Measurements from ENCODE around the gene PFKFB3.
"Not testable (repeated sequence)": the region's sequence is repeated elsewhere in the genome, so short reads cannot be mapped to it uniquely, and the experiment has no call there.

The PFKFB3 gene

DNA sequence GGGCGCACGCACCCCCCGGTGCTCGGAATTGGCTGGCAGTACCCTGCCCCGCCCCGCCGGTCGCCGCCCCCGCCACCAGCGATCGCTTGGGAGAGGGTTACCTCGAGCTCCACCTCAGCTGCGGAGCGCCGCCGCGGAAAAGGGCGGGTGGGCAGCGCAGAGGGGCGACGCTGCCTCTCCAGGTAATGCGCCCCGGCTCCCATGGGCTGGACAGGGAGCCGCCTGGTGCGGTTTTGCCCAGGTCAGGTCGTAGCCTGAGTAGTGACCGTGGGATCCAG is 1.3 kb downstream of the PFKFB3 start:
- intact Hi-C loops (cut with DNase I; ENCODE audit: low total_unique reads): loop anchor here (2.0 to 5.0 kb wide), 4 partner anchors 42 to 198 kb away; no protein-coding TSS in a partner anchor
- H3K4me1 ChIP-seq: peaks cover 0 to 58% (median 37%) of the 10 kb centered on the region in 4 donors
- H3K36me3 ChIP-seq: no peaks in the 10 kb centered on the region
- no peaks in the 10 kb centered on the region for H3K9me3 ChIP-seq
- H3K4me3 ChIP-seq: peak overlapping the region; percentile 85 to 89
- H3K27ac ChIP-seq: peak overlapping the region; percentile 94 to 95
- H3K27me3 ChIP-seq: no peaks in the 10 kb centered on the region
- TF ChIP-seq, protein P1, sequence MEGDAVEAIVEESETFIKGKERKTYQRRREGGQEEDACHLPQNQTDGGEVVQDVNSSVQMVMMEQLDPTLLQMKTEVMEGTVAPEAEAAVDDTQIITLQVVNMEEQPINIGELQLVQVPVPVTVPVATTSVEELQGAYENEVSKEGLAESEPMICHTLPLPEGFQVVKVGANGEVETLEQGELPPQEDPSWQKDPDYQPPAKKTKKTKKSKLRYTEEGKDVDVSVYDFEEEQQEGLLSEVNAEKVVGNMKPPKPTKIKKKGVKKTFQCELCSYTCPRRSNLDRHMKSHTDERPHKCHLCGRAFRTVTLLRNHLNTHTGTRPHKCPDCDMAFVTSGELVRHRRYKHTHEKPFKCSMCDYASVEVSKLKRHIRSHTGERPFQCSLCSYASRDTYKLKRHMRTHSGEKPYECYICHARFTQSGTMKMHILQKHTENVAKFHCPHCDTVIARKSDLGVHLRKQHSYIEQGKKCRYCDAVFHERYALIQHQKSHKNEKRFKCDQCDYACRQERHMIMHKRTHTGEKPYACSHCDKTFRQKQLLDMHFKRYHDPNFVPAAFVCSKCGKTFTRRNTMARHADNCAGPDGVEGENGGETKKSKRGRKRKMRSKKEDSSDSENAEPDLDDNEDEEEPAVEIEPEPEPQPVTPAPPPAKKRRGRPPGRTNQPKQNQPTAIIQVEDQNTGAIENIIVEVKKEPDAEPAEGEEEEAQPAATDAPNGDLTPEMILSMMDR (IDR thresholded peaks at IDR 0.05): no peak
- peak in 1 of 2 donors; percentile 79 for DNase-seq

DNA sequence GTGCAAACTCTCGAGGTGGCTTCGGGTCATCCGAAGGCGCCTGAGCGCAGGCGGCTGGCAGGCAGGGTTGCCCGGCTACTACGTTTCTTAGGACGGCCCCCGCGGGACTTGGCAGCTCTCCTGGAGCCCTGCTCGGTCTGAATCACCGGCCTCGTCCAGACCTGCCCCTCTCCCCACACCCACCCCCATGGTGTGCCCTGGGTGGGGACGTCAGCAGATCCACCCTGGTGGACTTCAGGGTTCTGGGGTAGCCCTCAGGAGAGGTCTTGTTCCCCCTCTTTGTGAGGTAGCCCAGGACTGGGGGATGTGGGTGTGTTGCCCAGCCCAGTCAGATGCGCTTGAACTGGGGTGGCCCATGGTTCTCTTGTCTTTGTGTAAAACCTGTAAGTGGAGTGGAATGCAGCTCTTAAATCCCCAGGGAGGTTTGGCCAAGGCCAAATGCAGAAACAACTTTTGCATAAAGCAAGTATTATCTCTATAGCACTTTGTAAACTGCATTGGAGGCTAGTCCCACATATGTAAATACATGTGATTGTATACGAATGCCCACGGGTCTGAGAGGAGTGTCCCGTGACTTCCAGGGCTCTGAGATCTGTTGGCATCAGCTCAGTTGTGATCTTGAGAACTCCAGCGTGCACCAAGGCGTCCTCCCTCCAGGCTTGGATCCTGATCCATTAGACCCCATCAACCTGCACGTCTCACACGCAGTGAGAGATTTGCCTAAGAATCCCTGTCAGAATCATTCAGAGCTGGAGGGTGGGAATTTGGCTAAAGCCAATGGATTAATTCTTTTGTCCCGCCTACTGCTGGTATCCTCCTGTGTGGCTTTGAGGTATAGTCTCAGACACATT is 1.8 kb downstream of the PFKFB3 start:
- H3K27ac ChIP-seq: peak overlapping the region; percentile 94 to 95
- TF ChIP-seq, protein P1 (IDR thresholded peaks at IDR 0.05): no peak
- no peaks in the 10 kb centered on the region for H3K36me3 ChIP-seq
- DNase-seq: peak; percentile 65 to 90
- peaks cover 0 to 59% (median 38%) of the 10 kb centered on the region in 4 donors for H3K4me1 ChIP-seq
- no peaks in the 10 kb centered on the region for H3K27me3 ChIP-seq
- intact Hi-C loops (cut with DNase I; ENCODE audit: low total_unique reads): loop anchor here (2.0 to 5.0 kb wide), 4 partner anchors 42 to 198 kb away; no protein-coding TSS in a partner anchor
- H3K4me3 ChIP-seq: peak overlapping the region; percentile 85 to 89
- no peaks in the 10 kb centered on the region for H3K9me3 ChIP-seq

DNA sequence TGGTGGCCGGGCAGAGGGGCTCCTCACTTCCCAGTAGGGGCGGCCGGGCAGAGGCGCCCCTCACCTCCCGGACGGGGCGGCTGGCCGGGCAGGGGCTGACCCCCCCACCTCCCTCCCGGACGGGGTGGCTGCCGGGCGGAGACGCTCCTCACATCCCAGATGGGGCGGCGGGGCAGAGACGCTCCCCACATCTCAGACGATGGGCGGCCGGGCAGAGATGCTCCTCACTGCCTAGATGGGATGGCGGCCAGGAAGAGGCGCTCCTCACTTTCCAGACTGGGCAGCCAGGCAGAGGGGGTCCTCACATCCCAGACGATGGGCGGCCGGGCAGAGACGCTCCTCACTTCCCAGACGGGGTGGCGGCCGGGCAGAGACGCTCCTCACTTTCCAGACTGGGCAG is 3.8 kb downstream of the PFKFB3 start:
- DNase-seq; H3K36me3 ChIP-seq; H3K4me3 ChIP-seq; H3K9me3 ChIP-seq; H3K27ac ChIP-seq; H3K27me3 ChIP-seq; intact Hi-C loops (cut with DNase I; ENCODE audit: low total_unique reads): not testable (repeated sequence)
- H3K4me1 ChIP-seq: peaks cover 0 to 59% (median 34%) of the 10 kb centered on the region in 4 donors

DNA sequence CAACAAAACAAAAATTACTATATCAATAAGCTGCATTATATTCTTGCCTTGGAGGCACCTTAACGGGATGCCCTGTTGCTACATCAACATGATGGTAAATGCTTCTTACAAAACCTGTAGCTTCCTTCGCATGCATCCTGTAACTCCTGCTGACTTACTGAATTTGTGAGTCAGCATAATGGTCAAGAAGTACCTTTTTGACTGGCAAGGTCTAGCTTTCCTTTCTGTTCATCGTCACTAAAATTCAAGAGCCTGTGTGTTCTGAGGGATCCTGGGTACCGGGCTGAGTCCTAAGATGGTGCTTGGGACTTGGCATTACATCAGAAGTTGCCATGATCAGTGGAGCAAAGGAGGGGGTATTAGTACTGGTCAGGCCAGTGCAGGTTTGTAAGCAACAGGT is 4.9 kb downstream of the PFKFB3 start:
- Histone ChIP-seq H3K27ac (peak overlapping the region in 1 of 2 donors; percentile 5), H3K27me3 (no peaks in the 10 kb centered on the region), H3K4me3 (no peak overlapping the region), H3K4me1 (peaks cover 0 to 62% (median 37%) of the 10 kb centered on the region in 4 donors), H3K9me3 (no peaks in the 10 kb centered on the region), H3K36me3 (no peaks in the 10 kb centered on the region)
- TF ChIP-seq, protein P1 (IDR thresholded peaks at IDR 0.05): no peak
- no peak for DNase-seq
- intact Hi-C loops (cut with DNase I; ENCODE audit: low total_unique reads): no loop called here

DNA sequence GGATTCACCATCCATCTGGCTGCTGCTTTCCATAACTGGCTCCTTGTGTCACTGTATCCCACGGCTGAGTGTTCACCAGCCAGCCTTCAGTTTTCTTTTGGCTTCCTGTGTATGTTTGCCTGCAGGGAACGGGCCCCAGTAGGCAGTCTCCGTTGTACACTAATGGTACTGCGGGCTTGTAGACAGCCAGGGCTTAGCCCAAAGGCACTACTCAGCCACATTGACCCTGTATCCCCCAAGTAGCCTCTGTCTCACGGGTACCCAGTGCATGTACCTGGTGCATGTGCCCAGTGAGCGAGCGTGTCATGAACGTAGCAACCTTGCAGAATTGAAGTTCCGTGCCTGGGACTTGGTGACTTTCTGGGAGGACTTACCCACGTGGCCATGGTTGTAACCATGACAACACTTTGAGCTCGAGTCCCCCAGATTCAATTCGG is 6.1 kb downstream of the PFKFB3 start:
- TF ChIP-seq, protein P1 (IDR thresholded peaks at IDR 0.05): no peak
- peaks cover 0 to 68% (median 40%) of the 10 kb centered on the region in 4 donors for H3K4me1 ChIP-seq
- H3K9me3 ChIP-seq: no peaks in the 10 kb centered on the region
- no peak for DNase-seq
- intact Hi-C loops (cut with DNase I; ENCODE audit: low total_unique reads): no loop called here
- peaks cover 4 to 7% (median 4%) of the 10 kb centered on the region in 3 donors for H3K36me3 ChIP-seq
- H3K27me3 ChIP-seq: no peaks in the 10 kb centered on the region
- H3K27ac ChIP-seq: no peak overlapping the region
- no peak overlapping the region for H3K4me3 ChIP-seq

DNA sequence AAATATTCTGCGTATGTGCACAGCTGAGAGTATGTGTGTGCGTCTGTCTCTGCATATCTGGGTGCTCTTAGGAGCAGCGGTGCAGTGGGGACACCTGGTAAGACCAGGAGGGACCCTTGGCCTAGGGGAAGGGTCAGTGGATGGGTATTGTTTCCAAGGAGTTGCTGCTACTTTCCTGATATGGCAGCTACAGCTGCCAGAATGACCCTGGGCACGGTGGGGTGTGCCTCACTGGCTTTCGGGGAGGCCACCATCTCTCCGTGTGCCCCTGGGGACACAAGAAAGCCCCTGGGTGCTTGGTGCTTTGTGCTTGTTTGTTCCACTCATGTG is 8.6 kb downstream of the PFKFB3 start:
- TF ChIP-seq, protein P1 (IDR thresholded peaks at IDR 0.05): no peak
- intact Hi-C loops (cut with DNase I; ENCODE audit: low total_unique reads): no loop called here
- peaks cover 0 to 53% (median 28%) of the 10 kb centered on the region in 4 donors for H3K4me1 ChIP-seq
- H3K9me3 ChIP-seq: no peaks in the 10 kb centered on the region
- no peaks in the 10 kb centered on the region for H3K27me3 ChIP-seq
- H3K4me3 ChIP-seq: no peak overlapping the region
- peak overlapping the region; percentile 44 to 51 for H3K27ac ChIP-seq
- peaks cover 29 to 32% (median 29%) of the 10 kb centered on the region in 3 donors for H3K36me3 ChIP-seq
- DNase-seq: no peak

All from tibial artery (tissue), 4 donors.